SU-DHL-6 (cell line): Measurements from ENCODE around the gene TOR4A.

Source experiments
- H2AFZ ChIP-seq: fragments of 200-600 bp; sonication (generic); 2 replicates; pipeline ENCODE4 v1.6.1; 2014; ENCODE audit warnings: low read depth, mild to moderate bottlenecking, moderate library complexity, mixed read lengths, antibody characterized with exemption, low read length; ENCODE audit not compliant: severe bottlenecking
- H3F3A ChIP-seq: fragments of 200-600 bp; shearing (Covaris generic); 2 replicates; pipeline ENCODE4 v1.6.0; 2016; ENCODE audit warnings: antibody characterized with exemption, mild to moderate bottlenecking; ENCODE audit not compliant: insufficient read depth
- H3K27ac ChIP-seq: fragments of 200-600 bp; sonication (generic); 2 replicates; pipeline ENCODE4 v1.5.1; 2016; ENCODE audit warnings: low read depth, mild to moderate bottlenecking, low read length, moderate library complexity, mixed read lengths
- H3K27me3 ChIP-seq: fragments of 200-600 bp; sonication (generic), shearing (Covaris generic); 2 replicates; pipeline ENCODE4 v1.6.0; 2014; ENCODE audit warnings: mild to moderate bottlenecking, low read length
- H3K36me3 ChIP-seq: fragments of 200-600 bp; sonication (generic); 2 replicates; pipeline ENCODE4 v1.6.1; 2014; ENCODE audit warnings: mild to moderate bottlenecking, low read length, mixed read lengths
- H3K4me2 ChIP-seq: fragments of 300-600, 200-600 bp; shearing (Covaris generic), sonication (generic); 2 replicates; pipeline ENCODE4 v1.6.0; 2014; ENCODE audit warnings: low read length, low read depth, mild to moderate bottlenecking; ENCODE audit not compliant: poor library complexity, severe bottlenecking
- H3K4me3 ChIP-seq: fragments of 200-600 bp; sonication (generic); 2 replicates; pipeline ENCODE4 v1.5.1; 2014; ENCODE audit warnings: antibody characterized with exemption, low read length, mild to moderate bottlenecking, mixed read lengths; ENCODE audit not compliant: insufficient read depth, poor library complexity, severe bottlenecking
- H3K79me2 ChIP-seq: fragments of 200-600 bp; sonication (generic); 2 replicates; pipeline ENCODE4 v1.6.1; 2014; ENCODE audit warnings: mild to moderate bottlenecking, low read length, moderate library complexity; ENCODE audit not compliant: insufficient read depth
- H3K9ac ChIP-seq: fragments of 200-600 bp; sonication (generic); 2 replicates; pipeline ENCODE4 v1.7.0; 2014; ENCODE audit warnings: mild to moderate bottlenecking, low read length
- H3K9me2 ChIP-seq: fragments of 200-600 bp; sonication (generic); replicated peaks from 2 replicates; pipeline ENCODE4 v1.6.1; 2014; ENCODE audit warnings: low read length; ENCODE audit not compliant: insufficient read depth
- H3K9me3 ChIP-seq: fragments of 200-600 bp; sonication (generic); 2 replicates; pipeline ENCODE4 v1.6.1; 2014; ENCODE audit warnings: low read length, mixed read lengths; ENCODE audit not compliant: insufficient read depth
- H4K20me1 ChIP-seq: fragments of 200-600 bp; sonication (generic); 2 replicates; pipeline ENCODE4 v1.6.1; 2014; ENCODE audit warnings: low read depth, mild to moderate bottlenecking, antibody characterized with exemption, low read length, moderate library complexity, mixed read lengths
- CTCF ChIP-seq: fragments of 200-600 bp; sonication (generic); IDR thresholded peaks from one replicate; pipeline ENCODE4 v1.5.1; 2017; ENCODE audit warnings: antibody characterized with exemption, mild to moderate bottlenecking, low read length, moderate library complexity; ENCODE audit not compliant: insufficient read depth, poor library complexity, severe bottlenecking
- EZH2phosphoT487 ChIP-seq: fragments of 200-600 bp; sonication (generic), shearing (Covaris generic); conservative IDR thresholded peaks from 2 replicates; pipeline ENCODE4 v1.6.1; 2018; ENCODE audit warnings: mild to moderate bottlenecking, antibody characterized with exemption, low read length, moderate library complexity, mixed read lengths

TOR4A gene

GRCh38 chr9:137235424-137236237 lies 41.9 kb upstream of the TOR4A start:
- no peaks in the 10 kb centered on the region for H3K9me2 ChIP-seq
- H3K9me3 ChIP-seq, result no peaks in the 10 kb centered on the region
- H3K9ac ChIP-seq, result no peak overlapping the region
- no peaks in the 10 kb centered on the region for H3K36me3 ChIP-seq
- TF ChIP-seq CTCF (no peak), EZH2phosphoT487 (no peak)
- H3K27ac ChIP-seq, result no peak overlapping the region
- H3K27me3 ChIP-seq, result no peaks in the 10 kb centered on the region
- H3F3A ChIP-seq, result no peaks in the 10 kb centered on the region
- H3K4me3 ChIP-seq, result no peak overlapping the region
- H3K79me2 ChIP-seq, result no peaks in the 10 kb centered on the region; the same call in 1 of the 2 replicates
- no peak overlapping the region for H3K4me2 ChIP-seq
- no peak overlapping the region for H2AFZ ChIP-seq
- H4K20me1 ChIP-seq, result no peaks in the 10 kb centered on the region

- peak overlapping the region; percentile 28; the same call in 1 of the 2 replicates for H3K9ac ChIP-seq
- H3K36me3 ChIP-seq, result no peaks in the 10 kb centered on the region
- no peak overlapping the region for H2AFZ ChIP-seq
- no peaks in the 10 kb centered on the region for H3K9me3 ChIP-seq
- no peaks in the 10 kb centered on the region for H3K9me2 ChIP-seq
- H3K27ac ChIP-seq, result no peak overlapping the region
- no peaks in the 10 kb centered on the region for H3F3A ChIP-seq
- H3K79me2 ChIP-seq, result no peaks in the 10 kb centered on the region; the same call in 1 of the 2 replicates
- H3K4me2 ChIP-seq, result peak overlapping the region; percentile 32
- no peaks in the 10 kb centered on the region for H3K27me3 ChIP-seq
- TF ChIP-seq EZH2phosphoT487 (no peak), CTCF (peak; percentile 99)
- H3K4me3 ChIP-seq, result no peak overlapping the region
- no peaks in the 10 kb centered on the region for H4K20me1 ChIP-seq
Observed at GRCh38 chr9:137236238-137236935, 41.1 kb upstream of the TOR4A start.

GRCh38 chr9:137236936-137237421 lies 40.5 kb upstream of the TOR4A start:
- Histone ChIP-seq H2AFZ (no peak overlapping the region), H3K27ac (no peak overlapping the region), H3K9ac (peak overlapping the region; percentile 28; the same call in 1 of the 2 replicates), H3K79me2 (peaks cover 5% of the 10 kb centered on the region), H3F3A (no peaks in the 10 kb centered on the region), H3K4me2 (peak overlapping the region; percentile 32), H3K27me3 (no peaks in the 10 kb centered on the region), H3K9me2 (no peaks in the 10 kb centered on the region), H3K9me3 (no peaks in the 10 kb centered on the region), H3K36me3 (peaks cover under 1% of the 10 kb centered on the region; the same call in 1 of the 2 replicates), H3K4me3 (no peak overlapping the region), H4K20me1 (peaks cover 4% of the 10 kb centered on the region; the same call in 1 of the 2 replicates)
- no peak for TF ChIP-seq EZH2phosphoT487
